ENCODE data around the gene ACE.

- TF ChIP-seq POLR2AphosphoS5 (IDR thresholded peaks at IDR 0.05), result no peak
- TF ChIP-seq CTCF (IDR thresholded peaks at IDR 0.05), result no peak
- TF ChIP-seq POLR2A (IDR thresholded peaks at IDR 0.05), result no peak
- no peak for TF ChIP-seq EP300 (IDR thresholded peaks at IDR 0.05)
Observed at GRCh38 chr17:63490329-63490728, 13.5 kb downstream of the ACE start.
